MCF 10A (cell line): Measurements from ENCODE around the gene CPEB1. TPM values are rescaled to one million over a fixed set of nuclear protein-coding genes. Genes with fewer than 3 reads are reported as not detected.
"Not testable (repeated sequence)": the region's sequence is repeated elsewhere in the genome, so short reads cannot be mapped to it uniquely, and the experiment has no call there.

Experiments
- BruUV-seq: library from RNA; stranded (reverse); fragments of 400-500 nt; replicated peaks from 2 replicates; lab custom pipeline; 2021; lab: Mats Ljungman, UMichigan
- CTCF ChIA-PET: fragments of 300-600 bp; sonication (Branson Sonifier 250); formaldehyde crosslinking; extraction: SDS; loops from one replicate; lab custom pipeline; 2021; ENCODE audit warnings: antibody characterized with exemption, inconsistent platforms; lab: Yijun Ruan, JAX
- POLR2A ChIA-PET: fragments of 300-600, 350-650 bp; sonication (Branson Sonifier 250); formaldehyde crosslinking; extraction: SDS; loops from one replicate; lab custom pipeline; 2020; ENCODE audit warnings: antibody characterized with exemption, inconsistent platforms; lab: Yijun Ruan, JAX
- DNase-seq: peaks from one replicate; pipeline ENCODE4 v3.0.0-alpha.2; 2018; ENCODE audit not compliant: unreplicated experiment
- H3K27ac Mint-ChIP-seq: one replicate; pipeline ENCODE4 v1.8.0; 2022; ENCODE audit warnings: mild to moderate bottlenecking, low read depth, mixed read lengths; ENCODE audit not compliant: unreplicated experiment
- H3K27me3 Mint-ChIP-seq: one replicate; pipeline ENCODE4 v1.8.0; 2022; ENCODE audit warnings: mixed read lengths; ENCODE audit not compliant: insufficient read depth, unreplicated experiment
- H3K36me3 Mint-ChIP-seq: one replicate; pipeline ENCODE4 v1.8.0; 2022; ENCODE audit warnings: mild to moderate bottlenecking, moderate library complexity, mixed read lengths; ENCODE audit not compliant: insufficient read depth, unreplicated experiment
- H3K4me1 Mint-ChIP-seq: one replicate; pipeline ENCODE4 v1.8.0; 2022; ENCODE audit warnings: mixed read lengths; ENCODE audit not compliant: insufficient read depth, unreplicated experiment
- H3K4me3 Mint-ChIP-seq: one replicate; pipeline ENCODE4 v1.8.0; 2022; ENCODE audit warnings: mild to moderate bottlenecking, moderate library complexity, mixed read lengths; ENCODE audit not compliant: unreplicated experiment
- H3K9me3 Mint-ChIP-seq: one replicate; pipeline ENCODE4 v1.8.0; 2022; ENCODE audit warnings: mixed read lengths; ENCODE audit not compliant: unreplicated experiment
- intact Hi-C: fragments of 100-400 bp; cut with micrococcal nuclease; formaldehyde crosslinking; loops from 2 replicates; pipeline ENCODE4 v1.14.1; 2022
- total RNA-seq: library from RNA; stranded (reverse); gene quantifications from 2 replicates; pipeline ENCODE4 v1.2.3, GENCODE V29; 2022
- TF ChIP-seq, protein P1 (sequence below): fragments of 200-600 bp; IDR thresholded peaks from one replicate; pipeline ENCODE4 v1.8.0; 2022; ENCODE audit warnings: antibody characterized with exemption, mild to moderate bottlenecking; ENCODE audit not compliant: unreplicated experiment

The CPEB1 gene
- total RNA-seq, 1 experiment from 2014 or later, result not detected

DNA sequence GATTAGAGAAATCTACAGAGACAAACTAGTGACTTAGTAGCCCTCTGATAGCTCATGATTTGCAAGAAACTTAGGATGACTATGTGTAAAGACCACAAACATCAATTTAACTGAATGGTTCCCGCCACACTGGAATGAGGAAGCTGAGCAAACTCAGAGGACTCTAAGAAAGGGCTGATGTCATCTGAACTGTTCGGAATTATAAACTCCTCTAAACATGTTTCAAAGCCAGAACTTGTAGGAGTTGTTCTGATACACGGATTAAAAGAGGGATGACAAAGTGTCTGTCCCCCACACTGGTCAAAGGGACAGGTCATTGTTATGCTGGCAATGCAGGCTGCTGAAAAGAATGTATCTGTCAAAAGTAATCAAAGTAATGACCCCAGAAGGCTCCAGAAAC, 141.3 kb downstream of the CPEB1 start:
- H3K4me1 Mint-ChIP-seq, H3K9me3 Mint-ChIP-seq, H3K36me3 Mint-ChIP-seq, CTCF ChIA-PET, intact Hi-C loops, H3K4me3 Mint-ChIP-seq, POLR2A ChIA-PET, DNase-seq, BruUV-seq, H3K27ac Mint-ChIP-seq, H3K27me3 Mint-ChIP-seq: not testable (repeated sequence)

DNA sequence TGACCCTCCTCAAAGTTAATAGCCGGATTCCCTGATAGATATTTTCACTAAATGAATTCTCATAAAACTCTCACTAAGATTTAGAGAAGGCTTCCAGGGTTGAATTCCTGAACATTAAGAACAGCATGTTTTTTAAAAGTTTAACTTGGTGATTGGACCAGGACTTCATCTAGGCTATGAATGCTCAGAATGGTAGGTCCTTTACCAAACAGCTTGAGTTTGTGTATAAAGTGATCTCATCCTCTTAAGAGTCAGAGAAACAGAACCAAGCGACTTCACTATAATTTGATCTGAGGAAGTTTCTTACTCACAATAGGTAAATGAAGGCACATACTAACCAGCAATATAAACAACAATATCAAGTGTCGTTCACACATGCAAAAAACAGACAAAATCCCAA, 143.1 kb downstream of the CPEB1 start:
- H3K27ac Mint-ChIP-seq, H3K36me3 Mint-ChIP-seq, BruUV-seq, CTCF ChIA-PET, intact Hi-C loops, H3K27me3 Mint-ChIP-seq, H3K4me1 Mint-ChIP-seq, H3K4me3 Mint-ChIP-seq, H3K9me3 Mint-ChIP-seq, POLR2A ChIA-PET, DNase-seq: not testable (repeated sequence)

DNA sequence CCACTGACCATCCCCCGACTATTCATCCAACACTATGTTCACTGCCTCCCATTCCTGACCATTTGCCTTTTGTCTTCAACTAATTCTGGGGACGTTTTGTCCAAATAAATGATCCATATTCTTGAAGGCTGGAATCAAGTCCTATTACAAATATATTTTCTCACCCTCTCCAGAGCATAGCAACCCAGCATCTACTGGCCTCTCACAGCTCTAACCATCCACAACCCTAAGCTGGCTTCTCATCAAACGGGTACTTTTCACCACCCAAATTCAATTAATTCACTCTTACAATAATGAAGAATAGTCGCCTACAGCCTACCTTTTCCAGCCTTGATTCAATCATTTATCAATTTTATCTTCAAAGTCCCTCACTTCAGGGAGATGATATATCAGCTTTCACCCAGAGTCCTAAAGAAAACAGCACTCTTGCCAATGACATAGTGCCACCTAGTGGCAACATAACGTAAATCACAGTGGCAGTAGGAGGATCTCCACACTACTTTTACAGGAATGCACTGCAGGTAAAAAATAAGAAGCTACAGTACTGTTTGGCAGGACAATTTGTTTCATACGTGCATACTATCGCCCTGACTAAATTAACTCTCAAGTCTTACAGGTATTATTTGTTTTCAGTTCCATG, 144.3 kb downstream of the CPEB1 start:
- DNase-seq, BruUV-seq, H3K4me1 Mint-ChIP-seq, CTCF ChIA-PET, H3K9me3 Mint-ChIP-seq, H3K36me3 Mint-ChIP-seq, H3K4me3 Mint-ChIP-seq, intact Hi-C loops, POLR2A ChIA-PET, H3K27ac Mint-ChIP-seq, H3K27me3 Mint-ChIP-seq: not testable (repeated sequence)
- TF ChIP-seq, protein P1, sequence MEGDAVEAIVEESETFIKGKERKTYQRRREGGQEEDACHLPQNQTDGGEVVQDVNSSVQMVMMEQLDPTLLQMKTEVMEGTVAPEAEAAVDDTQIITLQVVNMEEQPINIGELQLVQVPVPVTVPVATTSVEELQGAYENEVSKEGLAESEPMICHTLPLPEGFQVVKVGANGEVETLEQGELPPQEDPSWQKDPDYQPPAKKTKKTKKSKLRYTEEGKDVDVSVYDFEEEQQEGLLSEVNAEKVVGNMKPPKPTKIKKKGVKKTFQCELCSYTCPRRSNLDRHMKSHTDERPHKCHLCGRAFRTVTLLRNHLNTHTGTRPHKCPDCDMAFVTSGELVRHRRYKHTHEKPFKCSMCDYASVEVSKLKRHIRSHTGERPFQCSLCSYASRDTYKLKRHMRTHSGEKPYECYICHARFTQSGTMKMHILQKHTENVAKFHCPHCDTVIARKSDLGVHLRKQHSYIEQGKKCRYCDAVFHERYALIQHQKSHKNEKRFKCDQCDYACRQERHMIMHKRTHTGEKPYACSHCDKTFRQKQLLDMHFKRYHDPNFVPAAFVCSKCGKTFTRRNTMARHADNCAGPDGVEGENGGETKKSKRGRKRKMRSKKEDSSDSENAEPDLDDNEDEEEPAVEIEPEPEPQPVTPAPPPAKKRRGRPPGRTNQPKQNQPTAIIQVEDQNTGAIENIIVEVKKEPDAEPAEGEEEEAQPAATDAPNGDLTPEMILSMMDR, result peak; percentile 20

DNA sequence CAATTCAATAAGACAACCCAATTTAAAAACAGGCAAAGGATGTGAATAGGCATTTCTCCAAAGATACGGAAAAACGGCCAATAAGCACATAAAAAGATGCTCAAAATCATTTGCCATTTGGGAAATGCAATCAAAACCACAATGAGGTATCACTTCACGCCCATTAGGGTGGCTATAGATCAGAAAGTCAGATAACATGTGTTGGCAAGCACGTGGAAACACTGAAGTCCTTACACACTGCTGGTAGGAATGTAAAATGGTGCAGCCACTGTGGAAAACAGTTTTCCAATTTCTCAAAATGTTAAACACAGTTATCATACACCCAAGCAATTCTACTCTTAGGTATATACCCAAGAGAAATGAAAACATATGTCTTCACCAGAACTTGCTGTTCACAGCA, 146.4 kb downstream of the CPEB1 start:
- H3K9me3 Mint-ChIP-seq, DNase-seq, BruUV-seq, H3K36me3 Mint-ChIP-seq, H3K4me1 Mint-ChIP-seq, POLR2A ChIA-PET, H3K27me3 Mint-ChIP-seq, intact Hi-C loops, H3K4me3 Mint-ChIP-seq, CTCF ChIA-PET, H3K27ac Mint-ChIP-seq: not testable (repeated sequence)

DNA sequence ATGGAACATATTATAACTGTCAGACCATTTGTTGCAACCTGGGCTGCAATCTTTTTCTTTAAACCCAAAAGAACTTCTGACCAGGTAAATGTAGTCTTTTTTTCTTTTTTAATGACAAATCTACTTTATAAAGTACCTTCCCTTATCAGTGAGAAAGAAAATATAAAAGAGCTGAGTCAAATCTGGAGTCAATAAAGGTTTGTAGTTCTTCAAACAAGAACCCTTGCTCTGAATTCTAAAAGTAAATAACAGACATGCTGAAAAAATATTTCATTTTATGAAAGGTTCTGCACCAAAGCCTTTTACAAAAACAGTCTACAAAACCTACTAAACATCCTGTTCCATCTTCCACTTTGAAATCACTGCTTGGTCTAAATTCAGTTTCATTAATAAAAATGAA, 149.2 kb downstream of the CPEB1 start:
- H3K4me3 Mint-ChIP-seq, H3K27ac Mint-ChIP-seq, H3K9me3 Mint-ChIP-seq, H3K4me1 Mint-ChIP-seq, H3K36me3 Mint-ChIP-seq, intact Hi-C loops, H3K27me3 Mint-ChIP-seq, BruUV-seq, DNase-seq: not testable (repeated sequence)
- POLR2A ChIA-PET, result interaction anchor here (0.6 kb wide), 1 partner anchor 118 kb away, joined by 3 read pairs; no protein-coding TSS in a partner anchor
- CTCF ChIA-PET, result interaction anchor here (0.6 kb wide), 1 partner anchor 516 kb away, joined by 3 read pairs; no protein-coding TSS in a partner anchor

Other genes starting within 250 kb of the CPEB1 start
- 4.1 and 5.3 TPM in 2 replicates for gene GOLGA6L9, start 217.5 kb downstream of the CPEB1 start, total RNA-seq
- 2,707 and 3,065 TPM in 2 replicates for gene RPS17, start 106.9 kb downstream of the CPEB1 start, total RNA-seq
- 6.1 and 7.5 TPM in 2 replicates for gene AP3B2, start 62.5 kb upstream of the CPEB1 start, total RNA-seq
- gene FSD2, start 158.7 kb upstream of the CPEB1 start, total RNA-seq, result not detected in 2 replicates
- gene WHAMM, start 162.3 kb upstream of the CPEB1 start, total RNA-seq, result 8.2 and 10.1 TPM in 2 replicates